Rectal smooth muscle tissue (tissue), 1 donor: ENCODE measurements around the gene TFB1M.
A peak's percentile ranks its signal among the peaks of the same experiment; 100 is the strongest.

Experiments
- H3K27ac ChIP-seq: one replicate; pipeline ENCODE4 v1.7.0; 2013; ENCODE audit warnings: low read depth, low read length, inconsistent platforms
- H3K27me3 ChIP-seq: one replicate; pipeline ENCODE4 v1.7.0; 2013; ENCODE audit warnings: low read length; ENCODE audit not compliant: control insufficient read depth, insufficient read depth
- H3K36me3 ChIP-seq: one replicate; pipeline ENCODE4 v1.7.0; 2013; ENCODE audit warnings: low read length; ENCODE audit not compliant: control insufficient read depth, insufficient read depth
- H3K4me1 ChIP-seq: one replicate; pipeline ENCODE4 v1.7.0; 2013; ENCODE audit warnings: low read length; ENCODE audit not compliant: control insufficient read depth, insufficient read depth
- H3K4me3 ChIP-seq: one replicate; pipeline ENCODE4 v1.7.0; 2013; ENCODE audit warnings: low read length
- H3K9ac ChIP-seq: one replicate; pipeline ENCODE4 v1.7.0; 2013; ENCODE audit warnings: low read length

Gene TFB1M

GRCh38 chr6:155264693-155265320 lies 49.5 kb downstream of the TFB1M start:
- peak overlapping the region; percentile 10 for H3K27ac ChIP-seq
- H3K36me3 ChIP-seq = no peaks in the 10 kb centered on the region
- H3K27me3 ChIP-seq = no peaks in the 10 kb centered on the region
- H3K9ac ChIP-seq = no peak overlapping the region
- H3K4me3 ChIP-seq = no peak overlapping the region
- peaks cover 6% of the 10 kb centered on the region for H3K4me1 ChIP-seq

- Histone ChIP-seq H3K27ac (peak within 1 kb of the TSS; percentile 10), H3K36me3 (no peaks in the 10 kb centered on the region), H3K4me1 (peaks cover 6% of the 10 kb centered on the region), H3K4me3 (no peak within 1 kb of the TSS), H3K27me3 (no peaks in the 10 kb centered on the region), H3K9ac (no peak within 1 kb of the TSS)
Measured at GRCh38 chr6:155263373-155264063, 50.8 kb downstream of the TFB1M start, which contains the start of gene CLDN20. Gene CLDN20 (plus strand): TSS chr6:155264013. CDS start chr6:155275720, 11,707 bp downstream.

GRCh38 chr6:155262655-155263054 lies 51.6 kb downstream of the TFB1M start:
- Histone ChIP-seq H3K27ac (no peak overlapping the region), H3K4me1 (peaks cover 6% of the 10 kb centered on the region), H3K36me3 (no peaks in the 10 kb centered on the region), H3K27me3 (no peaks in the 10 kb centered on the region), H3K4me3 (no peak overlapping the region), H3K9ac (no peak overlapping the region)

GRCh38 chr6:155261111-155261900 lies 53.0 kb downstream of the TFB1M start:
- H3K4me1 ChIP-seq = peaks cover 6% of the 10 kb centered on the region
- no peaks in the 10 kb centered on the region for H3K36me3 ChIP-seq
- H3K4me3 ChIP-seq = no peak overlapping the region
- no peak overlapping the region for H3K9ac ChIP-seq
- H3K27me3 ChIP-seq = no peaks in the 10 kb centered on the region
- H3K27ac ChIP-seq = no peak overlapping the region

- Histone ChIP-seq H3K4me3 (no peak overlapping the region), H3K36me3 (no peaks in the 10 kb centered on the region), H3K27me3 (no peaks in the 10 kb centered on the region), H3K9ac (no peak overlapping the region), H3K4me1 (peaks cover 6% of the 10 kb centered on the region), H3K27ac (no peak overlapping the region)
Measured at GRCh38 chr6:155260686-155261085, 53.6 kb downstream of the TFB1M start.

GRCh38 chr6:155259897-155260296 lies 54.4 kb downstream of the TFB1M start:
- no peaks in the 10 kb centered on the region for H3K27me3 ChIP-seq
- H3K9ac ChIP-seq = no peak overlapping the region
- H3K4me3 ChIP-seq = no peak overlapping the region
- H3K27ac ChIP-seq = no peak overlapping the region
- peaks cover 4% of the 10 kb centered on the region for H3K36me3 ChIP-seq
- peaks cover 6% of the 10 kb centered on the region for H3K4me1 ChIP-seq

- Histone ChIP-seq H3K4me3 (no peak overlapping the region), H3K9ac (no peak overlapping the region), H3K4me1 (peaks cover 4% of the 10 kb centered on the region), H3K27me3 (no peaks in the 10 kb centered on the region), H3K27ac (no peak overlapping the region), H3K36me3 (peaks cover 8% of the 10 kb centered on the region)
Measured at GRCh38 chr6:155259204-155259603, 55.1 kb downstream of the TFB1M start.

GRCh38 chr6:155257796-155258195 lies 56.5 kb downstream of the TFB1M start:
- H3K36me3 ChIP-seq = peaks cover 8% of the 10 kb centered on the region
- no peak overlapping the region for H3K4me3 ChIP-seq
- no peaks in the 10 kb centered on the region for H3K4me1 ChIP-seq
- no peaks in the 10 kb centered on the region for H3K27me3 ChIP-seq
- no peak overlapping the region for H3K9ac ChIP-seq
- H3K27ac ChIP-seq = no peak overlapping the region

- H3K27me3 ChIP-seq = no peaks in the 10 kb centered on the region
- H3K27ac ChIP-seq = no peak overlapping the region
- H3K9ac ChIP-seq = no peak overlapping the region
- no peaks in the 10 kb centered on the region for H3K4me1 ChIP-seq
- no peak overlapping the region for H3K4me3 ChIP-seq
- H3K36me3 ChIP-seq = peaks cover 8% of the 10 kb centered on the region
Measured at GRCh38 chr6:155256122-155256795, 58.0 kb downstream of the TFB1M start.

GRCh38 chr6:155254139-155254538 lies 60.1 kb downstream of the TFB1M start:
- no peak overlapping the region for H3K9ac ChIP-seq
- no peaks in the 10 kb centered on the region for H3K4me1 ChIP-seq
- H3K27me3 ChIP-seq = no peaks in the 10 kb centered on the region
- H3K36me3 ChIP-seq = peaks cover 14% of the 10 kb centered on the region
- no peak overlapping the region for H3K27ac ChIP-seq
- H3K4me3 ChIP-seq = no peak overlapping the region

GRCh38 chr6:155253337-155253736 lies 60.9 kb downstream of the TFB1M start:
- peaks cover under 1% of the 10 kb centered on the region for H3K4me1 ChIP-seq
- peaks cover 14% of the 10 kb centered on the region for H3K36me3 ChIP-seq
- H3K4me3 ChIP-seq = no peak overlapping the region
- H3K27ac ChIP-seq = no peak overlapping the region
- no peaks in the 10 kb centered on the region for H3K27me3 ChIP-seq
- H3K9ac ChIP-seq = no peak overlapping the region

- H3K4me3 ChIP-seq = no peak overlapping the region
Measured at GRCh38 chr6:155252581-155252980, 61.7 kb downstream of the TFB1M start.

More at GRCh38 chr6:155252581-155252980, 61.7 kb downstream of the TFB1M start:
- Histone ChIP-seq H3K36me3 (peaks cover 14% of the 10 kb centered on the region), H3K9ac (no peak overlapping the region), H3K27ac (no peak overlapping the region), H3K4me1 (peaks cover 6% of the 10 kb centered on the region), H3K27me3 (no peaks in the 10 kb centered on the region)
